Right lobe of liver (tissue), 6 donors: Measurements from ENCODE around the gene TFF3. TPM values are rescaled to one million over a fixed set of nuclear protein-coding genes. Genes with fewer than 3 reads are reported as not detected.

Experiments
- ATAC-seq, 4 donors: fragments of 200-7000 bp; cut with Tn5 transposase; one replicate each; pipeline ENCODE4 v1.9.1; 2020; ENCODE audit warnings: mild to moderate bottlenecking in 4 of 4, moderate library complexity in 4 of 4
- DNase-seq, 3 donors: peaks; one replicate each; pipeline ENCODE4 v3.0.0-alpha.2; 2020
- H3K27ac ChIP-seq, 3 donors: fragments of 200-600 bp; one replicate each; pipeline ENCODE4 v1.8.0; 2022
- H3K27me3 ChIP-seq, 2 donors: fragments of 200-600 bp; one replicate each; pipeline ENCODE4 v1.8.0; 2022
- H3K36me3 ChIP-seq, 4 donors: fragments of 200-600 bp; sonication (generic) in 1 of 4; one replicate each; pipeline versions ENCODE4 v1.5.1 to v1.8.0; 2017 to 2022; ENCODE audit warnings: control low read depth in 1 of 4
- H3K4me1 ChIP-seq, 4 donors: fragments of 200-600 bp; sonication (generic) in 1 of 4; one replicate each; pipeline versions ENCODE4 v1.5.1 to v1.8.0; 2017 to 2022; ENCODE audit warnings: control low read depth in 1 of 4
- H3K4me3 ChIP-seq, 3 donors: fragments of 200-600 bp; one replicate each; pipeline ENCODE4 v1.8.0; 2022
- H3K9me3 ChIP-seq, 4 donors: fragments of 200-600 bp; sonication (generic) in 1 of 4; one replicate each; pipeline versions ENCODE4 v1.5.1 to v1.8.0; 2017 to 2022; ENCODE audit warnings: control low read depth in 1 of 4
- POLR2A ChIP-seq: fragments of 450-650 bp; IDR thresholded peaks from one replicate; pipeline ENCODE4 v1.6.1; 2017; ENCODE audit warnings: antibody characterized with exemption, mild to moderate bottlenecking
- WGBS: methylation state at CpG from one replicate; pipeline ENCODE4 v1.1.6; 2018; ENCODE audit warnings: low coverage, low lambda C conversion rate; ENCODE audit not compliant: insufficient coverage; ENCODE audit errors: missing lambda C conversion rate; 5-methylcytosine and 5-hydroxymethylcytosine counted together
- intact Hi-C, 2 donors: fragments of 100-400 bp; cut with DNase I; formaldehyde crosslinking; loops; one replicate each; pipeline versions ENCODE4 v1.11.2 to v1.14.1; 2022
- total RNA-seq, 6 experiments: library from RNA; depleted of rRNA in 2 of 6; stranded (reverse); fragments of >200 nt in 2 of 6; fragmentation: NEBNext Ultra II Directional in 3 of 6; extraction: Animal tissue kit (Norgen Biotek cat#: 25700) in 3 of 6; gene quantifications; one replicate each; pipeline versions ENCODE4 v1.1.0 to v1.2.4, GENCODE V29; 2016 to 2023
- TF ChIP-seq, protein P1 (sequence below), 4 donors: fragments of 200-600 bp in 3 of 4; fragments of 450-650 bp in 1 of 4; IDR thresholded peaks; one replicate each; pipeline versions ENCODE4 v1.5.1 to v1.8.0; 2016 to 2022; ENCODE audit warnings: antibody characterized with exemption in 4 of 4, mild to moderate bottlenecking in 2 of 4
- donor health status: DM: no; HTN: yes; CAD: no.
- donor health status: DM: no; HTN: no; CAD: no.
- donor health status: DM: no; HTN: no; CAD: no.
- donor health status: DM: no; HTN: yes; CAD: no.
- donor health status: DM: no; HTN: yes; CAD: no.

Gene TFF3
- total RNA-seq, 6 experiments from 2014 or later = 0.88 to 6.8 (median 2.5) TPM

DNA sequence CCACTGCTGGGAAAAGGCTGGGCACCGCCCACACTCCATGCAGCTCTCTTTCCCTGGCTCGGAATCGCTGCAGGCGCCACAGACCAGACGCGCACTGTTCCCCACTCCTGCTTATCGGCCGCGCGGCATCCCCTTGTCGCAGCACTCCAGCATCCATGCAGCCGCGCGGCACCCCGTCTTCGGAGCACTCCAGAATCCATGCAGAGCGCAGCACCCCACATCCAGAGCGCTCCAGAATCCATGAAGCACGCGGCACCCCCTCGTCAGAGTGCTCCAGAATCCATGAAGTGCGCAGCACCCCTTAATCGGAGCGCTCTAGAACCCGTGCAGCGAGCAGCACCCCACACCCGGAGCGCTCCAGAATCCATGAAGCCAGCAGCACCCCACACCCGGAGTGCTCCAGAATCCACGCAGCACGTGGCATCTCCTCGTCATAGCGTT lies 9.5 kb downstream of the TFF3 start:
- intact Hi-C loops = no loop called here
- no peaks in the 10 kb centered on the region for H3K36me3 ChIP-seq
- no peaks in the 10 kb centered on the region for H3K9me3 ChIP-seq
- TF ChIP-seq POLR2A = no peak
- TF ChIP-seq, protein P1, sequence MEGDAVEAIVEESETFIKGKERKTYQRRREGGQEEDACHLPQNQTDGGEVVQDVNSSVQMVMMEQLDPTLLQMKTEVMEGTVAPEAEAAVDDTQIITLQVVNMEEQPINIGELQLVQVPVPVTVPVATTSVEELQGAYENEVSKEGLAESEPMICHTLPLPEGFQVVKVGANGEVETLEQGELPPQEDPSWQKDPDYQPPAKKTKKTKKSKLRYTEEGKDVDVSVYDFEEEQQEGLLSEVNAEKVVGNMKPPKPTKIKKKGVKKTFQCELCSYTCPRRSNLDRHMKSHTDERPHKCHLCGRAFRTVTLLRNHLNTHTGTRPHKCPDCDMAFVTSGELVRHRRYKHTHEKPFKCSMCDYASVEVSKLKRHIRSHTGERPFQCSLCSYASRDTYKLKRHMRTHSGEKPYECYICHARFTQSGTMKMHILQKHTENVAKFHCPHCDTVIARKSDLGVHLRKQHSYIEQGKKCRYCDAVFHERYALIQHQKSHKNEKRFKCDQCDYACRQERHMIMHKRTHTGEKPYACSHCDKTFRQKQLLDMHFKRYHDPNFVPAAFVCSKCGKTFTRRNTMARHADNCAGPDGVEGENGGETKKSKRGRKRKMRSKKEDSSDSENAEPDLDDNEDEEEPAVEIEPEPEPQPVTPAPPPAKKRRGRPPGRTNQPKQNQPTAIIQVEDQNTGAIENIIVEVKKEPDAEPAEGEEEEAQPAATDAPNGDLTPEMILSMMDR (IDR thresholded peaks at IDR 0.05) = no peak
- 91% methylated on average over 12 of the region's 33 CpGs for WGBS
- no peaks in the 10 kb centered on the region for H3K4me1 ChIP-seq
- H3K27ac ChIP-seq = no peak overlapping the region
- no peak overlapping the region for H3K4me3 ChIP-seq
- H3K27me3 ChIP-seq = peaks cover 0 to 9% of the 10 kb centered on the region in 2 donors
- no peak for ATAC-seq
- no peak for DNase-seq

DNA sequence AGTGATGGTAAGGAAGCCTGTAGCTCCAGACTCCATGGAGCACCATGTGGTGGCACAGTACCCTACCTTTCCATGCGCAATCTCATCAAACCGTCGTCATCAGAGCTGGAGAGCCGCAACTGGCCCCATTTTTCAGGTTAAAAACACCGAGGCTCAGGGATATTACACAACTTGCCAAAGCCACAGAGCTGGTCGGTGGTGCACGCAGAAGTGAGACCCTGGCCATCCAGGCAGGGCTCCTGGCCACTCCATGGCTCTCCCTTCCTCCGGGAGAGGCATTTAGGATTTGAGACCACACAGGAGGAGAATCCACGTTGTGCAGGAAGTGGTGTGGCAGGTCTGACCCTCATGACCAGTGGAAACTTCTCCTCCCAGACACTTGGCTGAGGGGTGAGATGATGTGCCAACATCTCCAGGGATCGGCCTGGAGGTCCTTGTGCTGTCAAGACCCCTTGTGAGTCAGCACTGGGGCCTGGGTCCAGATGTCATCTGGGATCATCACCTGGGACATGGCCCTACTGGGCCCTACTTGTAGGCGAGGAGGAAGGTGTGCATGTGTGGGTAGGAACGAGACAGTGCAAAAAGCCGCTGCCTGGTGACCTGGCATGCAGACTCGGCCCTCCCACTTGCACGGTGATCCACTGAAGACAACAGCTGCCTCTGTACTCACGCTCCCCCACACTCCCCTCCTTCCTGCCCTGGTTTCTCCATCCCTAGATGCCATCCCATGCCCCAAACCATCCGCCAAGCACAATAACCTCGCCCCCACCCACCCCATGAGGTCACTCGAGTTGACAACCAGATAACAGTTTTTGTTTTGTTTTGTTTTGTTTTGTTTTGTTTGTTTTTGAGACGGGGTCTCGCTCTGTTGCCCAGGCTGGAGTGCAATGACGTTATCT lies 10.4 kb downstream of the TFF3 start:
- ATAC-seq (no peak), DNase-seq (peak in 1 of 3 donors; percentile 31)
- H3K4me1 ChIP-seq = no peaks in the 10 kb centered on the region
- TF ChIP-seq, protein P1 (IDR thresholded peaks at IDR 0.05) = no peak
- no peak for TF ChIP-seq POLR2A
- peaks cover 0 to 9% of the 10 kb centered on the region in 2 donors for H3K27me3 ChIP-seq
- WGBS = 76% methylated on average over 9 of the region's 22 CpGs
- H3K27ac ChIP-seq = no peak overlapping the region
- intact Hi-C loops = no loop called here
- no peak overlapping the region for H3K4me3 ChIP-seq
- H3K36me3 ChIP-seq = no peaks in the 10 kb centered on the region
- no peaks in the 10 kb centered on the region for H3K9me3 ChIP-seq

DNA sequence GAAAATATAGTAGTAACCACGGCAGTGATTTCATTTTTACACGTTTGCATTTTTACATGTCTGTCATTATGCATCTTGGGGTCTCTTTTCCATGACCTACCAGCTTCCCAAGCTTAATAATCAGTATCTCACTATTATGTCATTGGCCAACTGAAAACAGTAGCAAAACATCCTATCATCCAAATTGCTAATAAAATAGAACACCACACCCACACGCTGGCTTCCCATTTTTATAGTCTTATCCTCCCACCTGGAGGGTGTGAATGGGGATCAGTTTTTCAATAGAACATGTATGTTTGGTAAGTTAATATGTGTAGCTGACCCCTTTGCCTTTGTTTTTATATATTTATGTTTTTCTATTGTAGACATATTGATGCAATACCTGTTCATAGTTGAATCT lies 11.8 kb downstream of the TFF3 start:
- 47% methylated on average over 3 of the region's 3 CpGs for WGBS
- intact Hi-C loops = no loop called here
- ATAC-seq = no peak

DNA sequence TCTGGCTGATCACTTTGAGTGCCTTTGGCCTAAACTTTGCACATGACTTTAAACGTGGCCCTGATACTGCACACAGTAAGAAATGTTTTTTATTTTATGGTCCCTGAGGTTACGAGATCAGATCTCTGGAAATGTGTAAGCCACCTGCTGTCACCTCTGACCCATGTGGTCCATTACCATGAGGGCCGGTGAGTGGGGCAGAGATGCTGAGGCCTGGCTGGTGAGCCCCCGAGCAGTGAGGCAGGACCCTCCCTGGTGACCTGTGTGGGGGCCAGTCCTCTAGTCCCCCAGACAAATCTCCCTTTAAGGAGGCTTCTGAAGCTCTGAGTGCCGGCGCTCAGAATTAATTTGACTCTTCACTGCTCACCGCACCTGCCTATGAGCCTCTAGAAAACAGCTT lies 12.4 kb downstream of the TFF3 start:
- H3K27ac ChIP-seq = peak overlapping the region in 2 of 3 donors; percentile 37 to 67
- TF ChIP-seq POLR2A = no peak
- TF ChIP-seq, protein P1 (IDR thresholded peaks at IDR 0.05) = no peak
- no peak overlapping the region for H3K4me3 ChIP-seq
- H3K27me3 ChIP-seq = no peaks in the 10 kb centered on the region
- no peaks in the 10 kb centered on the region for H3K36me3 ChIP-seq
- H3K9me3 ChIP-seq = no peaks in the 10 kb centered on the region
- H3K4me1 ChIP-seq = no peaks in the 10 kb centered on the region
- ATAC-seq (no peak), DNase-seq (no peak)
- intact Hi-C loops = no loop called here
- WGBS = 66% methylated on average over 5 of the region's 7 CpGs

More for the DNA sequence above, 11.8 kb downstream of the TFF3 start:
- Histone ChIP-seq H3K27ac (no peak overlapping the region), H3K4me3 (no peak overlapping the region), H3K4me1 (no peaks in the 10 kb centered on the region), H3K27me3 (peaks cover 0 to 4% of the 10 kb centered on the region in 2 donors), H3K36me3 (no peaks in the 10 kb centered on the region), H3K9me3 (no peaks in the 10 kb centered on the region)
- TF ChIP-seq, protein P1 (IDR thresholded peaks at IDR 0.05) = no peak
- TF ChIP-seq POLR2A = no peak
- no peak for DNase-seq
